IPS-18a (cell line): Measurements from ENCODE around the gene NR3C1.

ENCODE experiments used
- H3K27ac ChIP-seq: one replicate; pipeline ENCODE4 v1.5.1; 2013; ENCODE audit warnings: low read length
- H3K27me3 ChIP-seq: one replicate; pipeline ENCODE4 v1.6.1; 2013; ENCODE audit warnings: mild to moderate bottlenecking, low read length; ENCODE audit not compliant: control insufficient read depth, insufficient read depth
- H3K36me3 ChIP-seq: one replicate; pipeline ENCODE4 v1.6.1; 2013; ENCODE audit warnings: low read depth, low read length; ENCODE audit not compliant: control insufficient read depth
- H3K4me1 ChIP-seq: one replicate; pipeline ENCODE4 v1.6.1; 2013; ENCODE audit warnings: low read depth, low read length; ENCODE audit not compliant: control insufficient read depth
- H3K4me3 ChIP-seq: one replicate; pipeline ENCODE4 v1.5.1; 2013; ENCODE audit warnings: low read length
- H3K9ac ChIP-seq: one replicate; pipeline ENCODE4 v1.6.1; 2013; ENCODE audit warnings: mild to moderate bottlenecking, low read length, moderate library complexity
- H3K9me3 ChIP-seq: one replicate; pipeline ENCODE4 v1.6.1; 2013; ENCODE audit warnings: low read depth, low read length; ENCODE audit not compliant: control insufficient read depth

NR3C1 gene

GRCh38 chr5:143245929-143246561 lies 157.4 kb downstream of the NR3C1 start:
- Histone ChIP-seq H3K27ac (no peak overlapping the region), H3K9me3 (no peaks in the 10 kb centered on the region), H3K4me3 (no peak overlapping the region), H3K4me1 (no peaks in the 10 kb centered on the region), H3K27me3 (no peaks in the 10 kb centered on the region), H3K9ac (no peak overlapping the region), H3K36me3 (no peaks in the 10 kb centered on the region)

- Histone ChIP-seq H3K27me3 (no peaks in the 10 kb centered on the region), H3K27ac (no peak overlapping the region), H3K4me1 (no peaks in the 10 kb centered on the region), H3K36me3 (no peaks in the 10 kb centered on the region), H3K9me3 (no peaks in the 10 kb centered on the region), H3K4me3 (no peak overlapping the region), H3K9ac (no peak overlapping the region)
Measured at GRCh38 chr5:143244990-143245389, 158.5 kb downstream of the NR3C1 start.

GRCh38 chr5:143244000-143244736 lies 159.3 kb downstream of the NR3C1 start:
- Histone ChIP-seq H3K36me3 (no peaks in the 10 kb centered on the region), H3K27ac (no peak overlapping the region), H3K9me3 (no peaks in the 10 kb centered on the region), H3K4me1 (no peaks in the 10 kb centered on the region), H3K4me3 (no peak overlapping the region), H3K27me3 (no peaks in the 10 kb centered on the region), H3K9ac (no peak overlapping the region)

- Histone ChIP-seq H3K27ac (no peak overlapping the region), H3K9ac (no peak overlapping the region), H3K27me3 (no peaks in the 10 kb centered on the region), H3K4me3 (no peak overlapping the region), H3K4me1 (no peaks in the 10 kb centered on the region), H3K9me3 (no peaks in the 10 kb centered on the region), H3K36me3 (no peaks in the 10 kb centered on the region)
Measured at GRCh38 chr5:143243103-143243502, 160.4 kb downstream of the NR3C1 start.

- H3K4me1 ChIP-seq = no peaks in the 10 kb centered on the region
- H3K27me3 ChIP-seq = no peaks in the 10 kb centered on the region
- no peaks in the 10 kb centered on the region for H3K9me3 ChIP-seq
- no peak overlapping the region for H3K4me3 ChIP-seq
- no peak overlapping the region for H3K9ac ChIP-seq
- no peak overlapping the region for H3K27ac ChIP-seq
- H3K36me3 ChIP-seq = no peaks in the 10 kb centered on the region
Measured at GRCh38 chr5:143241892-143242291, 161.6 kb downstream of the NR3C1 start.

GRCh38 chr5:143239882-143240518 lies 163.5 kb downstream of the NR3C1 start:
- no peak overlapping the region for H3K9ac ChIP-seq
- H3K36me3 ChIP-seq = no peaks in the 10 kb centered on the region
- no peak overlapping the region for H3K27ac ChIP-seq
- H3K4me1 ChIP-seq = no peaks in the 10 kb centered on the region
- no peaks in the 10 kb centered on the region for H3K9me3 ChIP-seq
- no peak overlapping the region for H3K4me3 ChIP-seq
- H3K27me3 ChIP-seq = no peaks in the 10 kb centered on the region

GRCh38 chr5:143238620-143239019 lies 164.9 kb downstream of the NR3C1 start:
- Histone ChIP-seq H3K27ac (no peak overlapping the region), H3K9me3 (no peaks in the 10 kb centered on the region), H3K36me3 (no peaks in the 10 kb centered on the region), H3K27me3 (no peaks in the 10 kb centered on the region), H3K4me1 (no peaks in the 10 kb centered on the region), H3K9ac (no peak overlapping the region), H3K4me3 (no peak overlapping the region)

- Histone ChIP-seq H3K27me3 (no peaks in the 10 kb centered on the region), H3K9ac (no peak overlapping the region), H3K4me1 (no peaks in the 10 kb centered on the region), H3K36me3 (no peaks in the 10 kb centered on the region), H3K9me3 (no peaks in the 10 kb centered on the region), H3K27ac (no peak overlapping the region), H3K4me3 (no peak overlapping the region)
Measured at GRCh38 chr5:143237664-143238063, 165.8 kb downstream of the NR3C1 start.

- Histone ChIP-seq H3K27ac (no peak overlapping the region), H3K9me3 (no peaks in the 10 kb centered on the region), H3K4me3 (no peak overlapping the region), H3K4me1 (no peaks in the 10 kb centered on the region), H3K36me3 (no peaks in the 10 kb centered on the region), H3K9ac (no peak overlapping the region), H3K27me3 (no peaks in the 10 kb centered on the region)
Measured at GRCh38 chr5:143236682-143237081, 166.8 kb downstream of the NR3C1 start.

GRCh38 chr5:143235423-143235822 lies 168.1 kb downstream of the NR3C1 start:
- H3K9me3 ChIP-seq = no peaks in the 10 kb centered on the region
- H3K9ac ChIP-seq = no peak overlapping the region
- H3K27ac ChIP-seq = no peak overlapping the region
- H3K4me1 ChIP-seq = no peaks in the 10 kb centered on the region
- H3K36me3 ChIP-seq = no peaks in the 10 kb centered on the region
- H3K4me3 ChIP-seq = no peak overlapping the region
- no peaks in the 10 kb centered on the region for H3K27me3 ChIP-seq

- H3K27ac ChIP-seq = no peak overlapping the region
- no peaks in the 10 kb centered on the region for H3K36me3 ChIP-seq
- no peaks in the 10 kb centered on the region for H3K9me3 ChIP-seq
- no peaks in the 10 kb centered on the region for H3K27me3 ChIP-seq
- H3K4me1 ChIP-seq = peaks cover 8% of the 10 kb centered on the region
- no peak overlapping the region for H3K9ac ChIP-seq
- H3K4me3 ChIP-seq = no peak overlapping the region
Measured at GRCh38 chr5:143234162-143234842, 169.2 kb downstream of the NR3C1 start.
